ENCODE data around the gene CAMK2B.
A peak's percentile ranks its signal among the peaks of the same experiment; 100 is the strongest.

Gene CAMK2B

GRCh38 chr7:44258423-44258760 lies 67.0 kb downstream of the CAMK2B start:
- FAIRE-seq = no peak

GRCh38 chr7:44257618-44258422 lies 67.6 kb downstream of the CAMK2B start:
- FAIRE-seq = peak; percentile 99
- DNase-seq (ENCODE audit: low spot score) = peak; percentile 89

More at GRCh38 chr7:44258423-44258760, 67.0 kb downstream of the CAMK2B start:
- DNase-seq (ENCODE audit: low spot score) = no peak

GRCh38 chr7:44257213-44257612 lies 68.2 kb downstream of the CAMK2B start:
- no peak for DNase-seq (ENCODE audit: low spot score)
- FAIRE-seq = peak; percentile 5

GRCh38 chr7:44256459-44256858 lies 68.9 kb downstream of the CAMK2B start:
- FAIRE-seq = peak; percentile 46
- no peak for DNase-seq (ENCODE audit: low spot score)

GRCh38 chr7:44251881-44252280 lies 73.5 kb downstream of the CAMK2B start:
- DNase-seq (ENCODE audit: low spot score) (no peak), FAIRE-seq (no peak)

GRCh38 chr7:44251269-44251668 lies 74.1 kb downstream of the CAMK2B start:
- no peak for FAIRE-seq
- no peak for DNase-seq (ENCODE audit: low spot score)

- DNase-seq (ENCODE audit: low spot score) (no peak), FAIRE-seq (peak; percentile 67)
Observed at GRCh38 chr7:44249639-44250234, 75.7 kb downstream of the CAMK2B start.

GRCh38 chr7:44247868-44248651 lies 77.3 kb downstream of the CAMK2B start:
- no peak for DNase-seq (ENCODE audit: low spot score)
- FAIRE-seq = no peak

- DNase-seq (ENCODE audit: low spot score) = no peak
Observed at GRCh38 chr7:44246396-44247113, 78.8 kb downstream of the CAMK2B start.

GRCh38 chr7:44244282-44244681 lies 81.1 kb downstream of the CAMK2B start:
- DNase-seq (ENCODE audit: low spot score) = peak; percentile 50
- no peak for FAIRE-seq

More at GRCh38 chr7:44246396-44247113, 78.8 kb downstream of the CAMK2B start:
- FAIRE-seq = peak; percentile 100

- no peak for FAIRE-seq
Observed at GRCh38 chr7:44242091-44242490, 83.3 kb downstream of the CAMK2B start.

GRCh38 chr7:44240983-44241510 lies 84.3 kb downstream of the CAMK2B start:
- FAIRE-seq = peak; percentile 87
- peak; percentile 93 for DNase-seq (ENCODE audit: low spot score)

More at GRCh38 chr7:44242091-44242490, 83.3 kb downstream of the CAMK2B start:
- no peak for DNase-seq (ENCODE audit: low spot score)

- no peak for FAIRE-seq
- no peak for DNase-seq (ENCODE audit: low spot score)
Observed at GRCh38 chr7:44240376-44240775, 85.0 kb downstream of the CAMK2B start.

GRCh38 chr7:44239361-44239760 lies 86.0 kb downstream of the CAMK2B start:
- DNase-seq (ENCODE audit: low spot score) (no peak), FAIRE-seq (no peak)

- no peak for DNase-seq (ENCODE audit: low spot score)
Observed at GRCh38 chr7:44238116-44238695, 87.2 kb downstream of the CAMK2B start.

GRCh38 chr7:44237696-44238095 lies 87.7 kb downstream of the CAMK2B start:
- DNase-seq (ENCODE audit: low spot score) (no peak), FAIRE-seq (no peak)

More at GRCh38 chr7:44238116-44238695, 87.2 kb downstream of the CAMK2B start:
- FAIRE-seq = peak; percentile 62

- DNase-seq (ENCODE audit: low spot score) (no peak), FAIRE-seq (no peak)
Observed at GRCh38 chr7:44236333-44236728, 89.1 kb downstream of the CAMK2B start.

GRCh38 chr7:44235582-44236332 lies 89.6 kb downstream of the CAMK2B start:
- FAIRE-seq (no peak), DNase-seq (ENCODE audit: low spot score) (no peak)

GRCh38 chr7:44235066-44235465 lies 90.3 kb downstream of the CAMK2B start:
- no peak for FAIRE-seq

More at GRCh38 chr7:44235066-44235465, 90.3 kb downstream of the CAMK2B start:
- DNase-seq (ENCODE audit: low spot score) = no peak
